Thyroid gland (tissue), 4 donors: ENCODE results near the gene LARGE1. TPM values are rescaled to one million over a fixed set of nuclear protein-coding genes. Genes with fewer than 3 reads are reported as not detected.

Experiments
- DNase-seq, 2 donors: peaks; one replicate each; pipeline ENCODE4 v3.0.0-alpha.2; 2019
- H3K27ac ChIP-seq, 3 donors: fragments of 200-600 bp; sonication (generic); 1 replicate in 2 of 3; 2 replicates in 1 of 3; pipeline ENCODE4 v1.5.1; 2016 to 2019; ENCODE audit warnings: mild to moderate bottlenecking in 1 of 3, moderate library complexity in 1 of 3
- H3K27me3 ChIP-seq: fragments of 200-600 bp; sonication (generic); one replicate; pipeline ENCODE4 v1.5.1; 2019
- H3K36me3 ChIP-seq, 2 donors: fragments of 200-600 bp; sonication (generic); one replicate each; pipeline ENCODE4 v1.5.1; 2016 to 2019
- H3K4me1 ChIP-seq, 2 donors: fragments of 200-600 bp; sonication (generic); one replicate each; pipeline ENCODE4 v1.5.1; 2017 to 2019
- H3K4me3 ChIP-seq, 3 donors: fragments of 200-600 bp; sonication (generic); replicated peaks in 1 of 3; 1 replicate in 2 of 3; 2 replicates in 1 of 3; pipeline ENCODE4 v1.5.1; 2016; ENCODE audit warnings: mild to moderate bottlenecking in 1 of 3
- H3K9me3 ChIP-seq: fragments of 200-600 bp; sonication (generic); one replicate; pipeline ENCODE4 v1.5.1; 2017
- POLR2A ChIP-seq, 2 donors: fragments of 450-650 bp; IDR thresholded peaks; one replicate each; pipeline ENCODE4 v1.6.1; 2017; ENCODE audit warnings: antibody characterized with exemption in 2 of 2, mild to moderate bottlenecking in 2 of 2, moderate library complexity in 1 of 2
- WGBS, 2 donors: methylation state at CpG; one replicate each; pipeline ENCODE4 v1.1.5; 2017; 5-methylcytosine and 5-hydroxymethylcytosine counted together
- intact Hi-C: fragments of 100-400 bp; cut with DNase I; formaldehyde crosslinking; loops from one replicate; pipeline ENCODE4 v1.15.1; 2023
- total RNA-seq, 4 donors: library from RNA; depleted of rRNA; stranded (reverse); fragments of >200 nt; gene quantifications; one replicate each; pipeline ENCODE4 v1.2.3, GENCODE V29; 2016
- TF ChIP-seq, protein P1 (sequence below), 6 experiments: fragments of 200-600 bp in 3 of 6; fragments of 450-650 bp in 3 of 6; sonication (generic) in 3 of 6; IDR thresholded peaks; one replicate each; pipeline ENCODE4 v1.5.1; 2016 to 2019; ENCODE audit warnings: antibody characterized with exemption in 6 of 6, mild to moderate bottlenecking in 2 of 6, inconsistent platforms in 1 of 6, moderate library complexity in 1 of 6

The LARGE1 gene
- total RNA-seq, 4 donors from 2014 or later: 13.6 to 16.3 (median 15.1) TPM

- no peaks in the 10 kb centered on the region for H3K4me1 ChIP-seq
- no peaks in the 10 kb centered on the region for H3K36me3 ChIP-seq
- TF ChIP-seq, protein P1, sequence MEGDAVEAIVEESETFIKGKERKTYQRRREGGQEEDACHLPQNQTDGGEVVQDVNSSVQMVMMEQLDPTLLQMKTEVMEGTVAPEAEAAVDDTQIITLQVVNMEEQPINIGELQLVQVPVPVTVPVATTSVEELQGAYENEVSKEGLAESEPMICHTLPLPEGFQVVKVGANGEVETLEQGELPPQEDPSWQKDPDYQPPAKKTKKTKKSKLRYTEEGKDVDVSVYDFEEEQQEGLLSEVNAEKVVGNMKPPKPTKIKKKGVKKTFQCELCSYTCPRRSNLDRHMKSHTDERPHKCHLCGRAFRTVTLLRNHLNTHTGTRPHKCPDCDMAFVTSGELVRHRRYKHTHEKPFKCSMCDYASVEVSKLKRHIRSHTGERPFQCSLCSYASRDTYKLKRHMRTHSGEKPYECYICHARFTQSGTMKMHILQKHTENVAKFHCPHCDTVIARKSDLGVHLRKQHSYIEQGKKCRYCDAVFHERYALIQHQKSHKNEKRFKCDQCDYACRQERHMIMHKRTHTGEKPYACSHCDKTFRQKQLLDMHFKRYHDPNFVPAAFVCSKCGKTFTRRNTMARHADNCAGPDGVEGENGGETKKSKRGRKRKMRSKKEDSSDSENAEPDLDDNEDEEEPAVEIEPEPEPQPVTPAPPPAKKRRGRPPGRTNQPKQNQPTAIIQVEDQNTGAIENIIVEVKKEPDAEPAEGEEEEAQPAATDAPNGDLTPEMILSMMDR (IDR thresholded peaks at IDR 0.05): no peak
- no peak for TF ChIP-seq POLR2A (IDR thresholded peaks at IDR 0.05)
- WGBS, 2 donors: 64 to 71% methylated on average over 9 of the region's 9 CpGs
- H3K4me3 ChIP-seq: no peak overlapping the region
- intact Hi-C loops: no loop called here
- no peaks in the 10 kb centered on the region for H3K9me3 ChIP-seq
- no peak overlapping the region for H3K27ac ChIP-seq
- no peaks in the 10 kb centered on the region for H3K27me3 ChIP-seq
- no peak for DNase-seq
Measured at GRCh38 chr22:33715237-33715985, 204.9 kb downstream of the LARGE1 start.

GRCh38 chr22:33710326-33710725 is 209.9 kb downstream of the LARGE1 start:
- Histone ChIP-seq H3K27ac (no peak overlapping the region), H3K9me3 (no peaks in the 10 kb centered on the region), H3K4me1 (no peaks in the 10 kb centered on the region), H3K27me3 (no peaks in the 10 kb centered on the region), H3K4me3 (no peak overlapping the region), H3K36me3 (no peaks in the 10 kb centered on the region)
- DNase-seq: no peak
- TF ChIP-seq, protein P1 (IDR thresholded peaks at IDR 0.05): no peak
- no peak for TF ChIP-seq POLR2A (IDR thresholded peaks at IDR 0.05)
- intact Hi-C loops: no loop called here
- 70 to 77% methylated on average over 1 of the region's 1 CpG for WGBS, 2 donors

GRCh38 chr22:33707581-33707980 is 212.7 kb downstream of the LARGE1 start:
- WGBS, 2 donors: 81 to 85% methylated on average over 3 of the region's 3 CpGs
- Histone ChIP-seq H3K4me3 (no peak overlapping the region), H3K27ac (no peak overlapping the region), H3K36me3 (no peaks in the 10 kb centered on the region), H3K4me1 (no peaks in the 10 kb centered on the region), H3K9me3 (no peaks in the 10 kb centered on the region), H3K27me3 (no peaks in the 10 kb centered on the region)
- DNase-seq: no peak
- intact Hi-C loops: no loop called here
- no peak for TF ChIP-seq POLR2A (IDR thresholded peaks at IDR 0.05)
- TF ChIP-seq, protein P1 (IDR thresholded peaks at IDR 0.05): no peak

- intact Hi-C loops: no loop called here
- no peak overlapping the region for H3K4me3 ChIP-seq
- WGBS, 2 donors: 63 to 81% methylated on average over 5 of the region's 5 CpGs
- H3K36me3 ChIP-seq: no peaks in the 10 kb centered on the region
- H3K27ac ChIP-seq: no peak overlapping the region
- no peaks in the 10 kb centered on the region for H3K27me3 ChIP-seq
- DNase-seq: no peak
- TF ChIP-seq POLR2A (IDR thresholded peaks at IDR 0.05): no peak
- TF ChIP-seq, protein P1 (IDR thresholded peaks at IDR 0.05): no peak
- H3K4me1 ChIP-seq: no peaks in the 10 kb centered on the region
- H3K9me3 ChIP-seq: no peaks in the 10 kb centered on the region
Measured at GRCh38 chr22:33706100-33706499, 214.2 kb downstream of the LARGE1 start.

GRCh38 chr22:33699176-33699575 is 221.1 kb downstream of the LARGE1 start:
- no peak overlapping the region for H3K4me3 ChIP-seq
- no peaks in the 10 kb centered on the region for H3K9me3 ChIP-seq
- H3K36me3 ChIP-seq: no peaks in the 10 kb centered on the region
- intact Hi-C loops: no loop called here
- WGBS, 2 donors: 89% methylated on average over 7 of the region's 7 CpGs
- H3K27me3 ChIP-seq: no peaks in the 10 kb centered on the region
- no peaks in the 10 kb centered on the region for H3K4me1 ChIP-seq
- DNase-seq: no peak
- TF ChIP-seq POLR2A (IDR thresholded peaks at IDR 0.05): no peak
- TF ChIP-seq, protein P1 (IDR thresholded peaks at IDR 0.05): no peak
- H3K27ac ChIP-seq: no peak overlapping the region
